ENCODE data around the gene CCL23.
A peak's percentile ranks its signal among the peaks of the same experiment; 100 is the strongest.
"Not testable (repeated sequence)": the region's sequence is repeated elsewhere in the genome, so short reads cannot be mapped to it uniquely, and the experiment has no call there.

The CCL23 gene

GRCh38 chr17:36017799-36018198 is at the start of gene CCL23:
TSS of gene CCL23 (minus strand) at chr17:36017972. CDS start at chr17:36017897, 75 bp downstream.
- DNase-seq (ENCODE audit: low read depth, low spot score) = no peak

- no peak for DNase-seq (ENCODE audit: low read depth, low spot score)
These were observed 48.7 kb upstream of the CCL23 start for GRCh38 chr17:36066365-36066985.

GRCh38 chr17:36063786-36064541 is 46.2 kb upstream of the CCL23 start, which contains the start of gene CCL18:
TSS of gene CCL18 (plus strand) at chr17:36064272. CDS start at chr17:36064343, 71 bp downstream.
- no peak for DNase-seq (ENCODE audit: low read depth, low spot score)

- DNase-seq (ENCODE audit: low read depth, low spot score) = no peak
These were observed 43.0 kb upstream of the CCL23 start for GRCh38 chr17:36060816-36061215.

- DNase-seq (ENCODE audit: low read depth, low spot score) = no peak
These were observed 41.6 kb upstream of the CCL23 start for GRCh38 chr17:36059406-36059805.

- no peak for DNase-seq (ENCODE audit: low read depth, low spot score)
These were observed 40.1 kb upstream of the CCL23 start for GRCh38 chr17:36057911-36058310.

- DNase-seq (ENCODE audit: low read depth, low spot score) = no peak
These were observed 38.2 kb upstream of the CCL23 start for GRCh38 chr17:36055921-36056520.

GRCh38 chr17:36055171-36055570 is 37.4 kb upstream of the CCL23 start:
- no peak for DNase-seq (ENCODE audit: low read depth, low spot score)

- DNase-seq (ENCODE audit: low read depth, low spot score) = no peak
These were observed 31.9 kb upstream of the CCL23 start for GRCh38 chr17:36049643-36050042.

GRCh38 chr17:36048066-36048465 is 30.3 kb upstream of the CCL23 start:
- no peak for DNase-seq (ENCODE audit: low read depth, low spot score)

GRCh38 chr17:36036235-36036634 is 18.5 kb upstream of the CCL23 start:
- DNase-seq (ENCODE audit: low read depth, low spot score) = no peak

- DNase-seq (ENCODE audit: low read depth, low spot score) = no peak
These were observed 16.4 kb upstream of the CCL23 start for GRCh38 chr17:36034127-36034526.

- DNase-seq (ENCODE audit: low read depth, low spot score) = no peak
These were observed 13.2 kb upstream of the CCL23 start for GRCh38 chr17:36030956-36031355.

- no peak for DNase-seq (ENCODE audit: low read depth, low spot score)
These were observed 10.0 kb upstream of the CCL23 start for GRCh38 chr17:36027761-36028160.

GRCh38 chr17:36024106-36024869 is 6.5 kb upstream of the CCL23 start:
- no peak for DNase-seq (ENCODE audit: low read depth, low spot score)

GRCh38 chr17:36019423-36019822 is 1.7 kb upstream of the CCL23 start:
- no peak for DNase-seq (ENCODE audit: low read depth, low spot score)

- no peak for DNase-seq (ENCODE audit: low read depth, low spot score)
These were observed 1.2 kb downstream of the CCL23 start for GRCh38 chr17:36016555-36016954.

- DNase-seq (ENCODE audit: low read depth, low spot score) = not testable (repeated sequence)
These were observed 1.9 kb downstream of the CCL23 start for GRCh38 chr17:36015895-36016294.

GRCh38 chr17:36014946-36015345 is 2.8 kb downstream of the CCL23 start:
- no peak for DNase-seq (ENCODE audit: low read depth, low spot score)

- no peak for DNase-seq (ENCODE audit: low read depth, low spot score)
These were observed 6.6 kb downstream of the CCL23 start for GRCh38 chr17:36011201-36011600.

- peak; percentile 59 for DNase-seq (ENCODE audit: low read depth, low spot score)
These were observed 8.6 kb downstream of the CCL23 start for GRCh38 chr17:36008998-36009665.

All from ELF-1 (cell line).